SJCRH30 (cell line): ENCODE data around the gene COA5. TPM values are rescaled to one million over a fixed set of nuclear protein-coding genes. Genes with fewer than 3 reads are reported as not detected.

Experiments
- DNase-seq, 2 experiments: peaks; one replicate each; pipeline ENCODE4 v3.0.0-alpha.2; 2015 to 2020
- H3K27ac ChIP-seq: fragments of 250-450 bp; sonication (Bioruptor Pico); 2 replicates; pipeline ENCODE4 v1.5.1; 2020; ENCODE audit warnings: mild to moderate bottlenecking, moderate library complexity
- H3K27me3 ChIP-seq: fragments of 250-450 bp; sonication (Bioruptor Pico); 2 replicates; pipeline ENCODE4 v1.5.1; 2020; ENCODE audit warnings: mild to moderate bottlenecking, moderate library complexity
- H3K36me3 ChIP-seq: fragments of 250-450 bp; sonication (Bioruptor Pico); 2 replicates; pipeline ENCODE4 v1.5.1; 2020; ENCODE audit warnings: mild to moderate bottlenecking, moderate library complexity
- H3K4me1 ChIP-seq: fragments of 250-450 bp; sonication (Bioruptor Pico); 2 replicates; pipeline ENCODE4 v1.5.1; 2020; ENCODE audit warnings: mild to moderate bottlenecking, moderate library complexity
- H3K4me3 ChIP-seq: fragments of 250-450 bp; sonication (Bioruptor Pico); 2 replicates; pipeline ENCODE4 v1.5.1; 2020; ENCODE audit warnings: mild to moderate bottlenecking, moderate library complexity
- H3K9me3 ChIP-seq: fragments of 250-450 bp; sonication (Bioruptor Pico); replicated peaks from 2 replicates; pipeline ENCODE4 v1.5.1; 2020; ENCODE audit warnings: mild to moderate bottlenecking, moderate library complexity
- total RNA-seq: library from RNA; depleted of rRNA; stranded (reverse); fragments of >200 nt; shearing (Covaris generic); gene quantifications from 2 replicates; pipeline ENCODE4 v1.2.3, GENCODE V29; 2014; rRNA removed

Gene COA5
- 33.4 and 37.6 TPM in 2 replicates for total RNA-seq

- H3K4me3 ChIP-seq = peak within 1 kb of the TSS; percentile 82
- peaks cover 26% of the 10 kb centered on the region for H3K36me3 ChIP-seq
- peak within 1 kb of the TSS; percentile 81 for H3K27ac ChIP-seq
- H3K9me3 ChIP-seq = no peaks in the 10 kb centered on the region
- no peaks in the 10 kb centered on the region for H3K27me3 ChIP-seq
- peak; percentile 88 to 90 for DNase-seq
- H3K4me1 ChIP-seq = peaks cover 7% of the 10 kb centered on the region
These were observed at the start of gene COA5, which contains the start of gene UNC50 for GRCh38 chr2:98608116-98608961. Gene COA5 (minus strand): TSS chr2:98608512. CDS start chr2:98608405, 107 bp downstream. Gene UNC50 (plus strand): TSS chr2:98608589. CDS start chr2:98609760, 1,171 bp downstream.

GRCh38 chr2:98656800-98657199 lies 48.5 kb upstream of the COA5 start:
- H3K4me3 ChIP-seq = no peak overlapping the region
- no peaks in the 10 kb centered on the region for H3K4me1 ChIP-seq
- no peak for DNase-seq
- H3K27ac ChIP-seq = no peak overlapping the region
- H3K9me3 ChIP-seq = no peaks in the 10 kb centered on the region
- H3K36me3 ChIP-seq = no peaks in the 10 kb centered on the region
- peaks cover 4% of the 10 kb centered on the region; the same call in 1 of the 2 replicates for H3K27me3 ChIP-seq

- Histone ChIP-seq H3K9me3 (no peaks in the 10 kb centered on the region), H3K4me1 (no peaks in the 10 kb centered on the region), H3K27me3 (peaks cover 4% of the 10 kb centered on the region; the same call in 1 of the 2 replicates), H3K36me3 (no peaks in the 10 kb centered on the region), H3K27ac (no peak overlapping the region), H3K4me3 (no peak overlapping the region)
- DNase-seq = no peak
These were observed 46.6 kb upstream of the COA5 start for GRCh38 chr2:98654699-98655495.

- Histone ChIP-seq H3K36me3 (no peaks in the 10 kb centered on the region), H3K27ac (no peak overlapping the region), H3K4me3 (no peak overlapping the region), H3K4me1 (no peaks in the 10 kb centered on the region), H3K27me3 (peaks cover 4% of the 10 kb centered on the region; the same call in 1 of the 2 replicates), H3K9me3 (no peaks in the 10 kb centered on the region)
- DNase-seq = no peak
These were observed 42.7 kb upstream of the COA5 start for GRCh38 chr2:98650998-98651397.

- no peak for DNase-seq
- H3K4me3 ChIP-seq = no peak overlapping the region
- no peaks in the 10 kb centered on the region for H3K9me3 ChIP-seq
- H3K27me3 ChIP-seq = peaks cover 9% of the 10 kb centered on the region; the same call in 1 of the 2 replicates
- no peaks in the 10 kb centered on the region for H3K4me1 ChIP-seq
- no peaks in the 10 kb centered on the region; the same call in 1 of the 2 replicates for H3K36me3 ChIP-seq
- H3K27ac ChIP-seq = no peak overlapping the region
These were observed 41.7 kb upstream of the COA5 start for GRCh38 chr2:98649992-98650375.

- H3K27ac ChIP-seq = no peak overlapping the region
- H3K9me3 ChIP-seq = no peaks in the 10 kb centered on the region
- DNase-seq = peak; percentile 64 to 87
These were observed 41.1 kb upstream of the COA5 start for GRCh38 chr2:98649135-98649991.

GRCh38 chr2:98648451-98648850 lies 40.1 kb upstream of the COA5 start:
- no peak for DNase-seq
- H3K27ac ChIP-seq = no peak overlapping the region
- H3K4me3 ChIP-seq = no peak overlapping the region
- H3K36me3 ChIP-seq = no peaks in the 10 kb centered on the region; the same call in 1 of the 2 replicates
- H3K4me1 ChIP-seq = no peaks in the 10 kb centered on the region; the same call in 1 of the 2 replicates
- H3K27me3 ChIP-seq = 0 out of 2 replicates have a peak, but pooled peaks cover 5% of the 10 kb centered on the region
- H3K9me3 ChIP-seq = no peaks in the 10 kb centered on the region

More at GRCh38 chr2:98649135-98649991, 41.1 kb upstream of the COA5 start:
- H3K4me3 ChIP-seq = no peak overlapping the region
- H3K36me3 ChIP-seq = no peaks in the 10 kb centered on the region; the same call in 1 of the 2 replicates
- no peaks in the 10 kb centered on the region for H3K4me1 ChIP-seq
- H3K27me3 ChIP-seq = peaks cover 9% of the 10 kb centered on the region; the same call in 1 of the 2 replicates

- 0 out of 2 replicates have a peak, but pooled peaks cover 5% of the 10 kb centered on the region for H3K27me3 ChIP-seq
- H3K36me3 ChIP-seq = no peaks in the 10 kb centered on the region; the same call in 1 of the 2 replicates
- DNase-seq = no peak
- no peaks in the 10 kb centered on the region for H3K9me3 ChIP-seq
- H3K4me3 ChIP-seq = no peak overlapping the region
- H3K27ac ChIP-seq = no peak overlapping the region
- no peaks in the 10 kb centered on the region; the same call in 1 of the 2 replicates for H3K4me1 ChIP-seq
These were observed 39.3 kb upstream of the COA5 start for GRCh38 chr2:98647636-98648035.

- no peak overlapping the region for H3K4me3 ChIP-seq
- 0 out of 2 replicates have a peak, but pooled peaks cover 5% of the 10 kb centered on the region for H3K27me3 ChIP-seq
- no peaks in the 10 kb centered on the region; the same call in 1 of the 2 replicates for H3K4me1 ChIP-seq
- DNase-seq = no peak
- no peaks in the 10 kb centered on the region; the same call in 1 of the 2 replicates for H3K36me3 ChIP-seq
- no peaks in the 10 kb centered on the region for H3K9me3 ChIP-seq
- no peak overlapping the region for H3K27ac ChIP-seq
These were observed 35.3 kb upstream of the COA5 start for GRCh38 chr2:98643496-98644100.

- Histone ChIP-seq H3K27me3 (no peaks in the 10 kb centered on the region), H3K9me3 (no peaks in the 10 kb centered on the region), H3K27ac (no peak overlapping the region), H3K4me3 (no peak overlapping the region), H3K4me1 (peaks cover 3% of the 10 kb centered on the region), H3K36me3 (no peaks in the 10 kb centered on the region)
- no peak for DNase-seq
These were observed 29.3 kb upstream of the COA5 start for GRCh38 chr2:98637401-98638147.

GRCh38 chr2:98634406-98635092 lies 26.2 kb upstream of the COA5 start:
- peak; percentile 81 to 90 for DNase-seq
- no peaks in the 10 kb centered on the region for H3K27me3 ChIP-seq

GRCh38 chr2:98632351-98632750 lies 24.0 kb upstream of the COA5 start:
- Histone ChIP-seq H3K4me3 (no peak overlapping the region), H3K36me3 (no peaks in the 10 kb centered on the region), H3K4me1 (peaks cover 3% of the 10 kb centered on the region), H3K27me3 (no peaks in the 10 kb centered on the region), H3K9me3 (no peaks in the 10 kb centered on the region), H3K27ac (no peak overlapping the region)
- DNase-seq = no peak

More at GRCh38 chr2:98634406-98635092, 26.2 kb upstream of the COA5 start:
- peaks cover 3% of the 10 kb centered on the region for H3K4me1 ChIP-seq
- no peaks in the 10 kb centered on the region for H3K36me3 ChIP-seq
- no peaks in the 10 kb centered on the region for H3K9me3 ChIP-seq
- peak overlapping the region; percentile 38 for H3K4me3 ChIP-seq
- H3K27ac ChIP-seq = peak overlapping the region; percentile 13
